ENCODE results near the gene SRR.

The SRR gene

GRCh38 chr17:2363851-2364762 lies 60.4 kb downstream of the SRR start:
- Mint-ChIP-seq H3K9me3 (no peaks in the 10 kb centered on the region), H3K4me1 (ENCODE audit: low read depth) (no peaks in the 10 kb centered on the region), H3K27ac (no peak overlapping the region), H3K4me3 (no peak overlapping the region), H3K27me3 (ENCODE audit: low read depth) (no peaks in the 10 kb centered on the region), H3K36me3 (ENCODE audit: low read depth) (peaks cover 5% of the 10 kb centered on the region)
- no peak for DNase-seq (ENCODE audit: low spot score)

GRCh38 chr17:2364763-2365116 lies 61.0 kb downstream of the SRR start:
- Mint-ChIP-seq H3K4me1 (ENCODE audit: low read depth) (no peaks in the 10 kb centered on the region), H3K36me3 (ENCODE audit: low read depth) (peaks cover 5% of the 10 kb centered on the region)

GRCh38 chr17:2365132-2365531 lies 61.4 kb downstream of the SRR start:
- H3K9me3 Mint-ChIP-seq, result no peaks in the 10 kb centered on the region
- no peaks in the 10 kb centered on the region for H3K4me1 Mint-ChIP-seq (ENCODE audit: low read depth)
- H3K27me3 Mint-ChIP-seq (ENCODE audit: low read depth), result no peaks in the 10 kb centered on the region
- no peak overlapping the region for H3K27ac Mint-ChIP-seq
- no peak for DNase-seq (ENCODE audit: low spot score)
- no peak overlapping the region for H3K4me3 Mint-ChIP-seq
- peaks cover 5% of the 10 kb centered on the region for H3K36me3 Mint-ChIP-seq (ENCODE audit: low read depth)

More at GRCh38 chr17:2364763-2365116, 61.0 kb downstream of the SRR start:
- no peak for DNase-seq (ENCODE audit: low spot score)
- Mint-ChIP-seq H3K4me3 (no peak overlapping the region), H3K27me3 (ENCODE audit: low read depth) (no peaks in the 10 kb centered on the region), H3K9me3 (no peaks in the 10 kb centered on the region), H3K27ac (no peak overlapping the region)

- Mint-ChIP-seq H3K4me1 (ENCODE audit: low read depth) (no peaks in the 10 kb centered on the region), H3K9me3 (no peaks in the 10 kb centered on the region), H3K27me3 (ENCODE audit: low read depth) (no peaks in the 10 kb centered on the region), H3K4me3 (no peak overlapping the region), H3K27ac (no peak overlapping the region), H3K36me3 (ENCODE audit: low read depth) (peaks cover 5% of the 10 kb centered on the region)
- DNase-seq (ENCODE audit: low spot score), result no peak
Observed at GRCh38 chr17:2366747-2367494, 63.2 kb downstream of the SRR start.

- no peak overlapping the region for H3K4me3 Mint-ChIP-seq
- no peaks in the 10 kb centered on the region for H3K27me3 Mint-ChIP-seq (ENCODE audit: low read depth)
- H3K36me3 Mint-ChIP-seq (ENCODE audit: low read depth), result no peaks in the 10 kb centered on the region
- no peaks in the 10 kb centered on the region for H3K9me3 Mint-ChIP-seq
- no peaks in the 10 kb centered on the region for H3K4me1 Mint-ChIP-seq (ENCODE audit: low read depth)
- no peak for DNase-seq (ENCODE audit: low spot score)
- no peak overlapping the region for H3K27ac Mint-ChIP-seq
Observed at GRCh38 chr17:2368359-2368758, 64.6 kb downstream of the SRR start.

- no peaks in the 10 kb centered on the region for H3K27me3 Mint-ChIP-seq (ENCODE audit: low read depth)
- no peaks in the 10 kb centered on the region for H3K36me3 Mint-ChIP-seq (ENCODE audit: low read depth)
- H3K27ac Mint-ChIP-seq, result no peak overlapping the region
- H3K4me3 Mint-ChIP-seq, result no peak overlapping the region
- no peak for DNase-seq (ENCODE audit: low spot score)
- no peaks in the 10 kb centered on the region for H3K4me1 Mint-ChIP-seq (ENCODE audit: low read depth)
- no peaks in the 10 kb centered on the region for H3K9me3 Mint-ChIP-seq
Observed at GRCh38 chr17:2369039-2369438, 65.3 kb downstream of the SRR start.

- Mint-ChIP-seq H3K27me3 (ENCODE audit: low read depth) (no peaks in the 10 kb centered on the region), H3K9me3 (no peaks in the 10 kb centered on the region), H3K27ac (no peak overlapping the region), H3K4me1 (ENCODE audit: low read depth) (no peaks in the 10 kb centered on the region), H3K4me3 (no peak overlapping the region), H3K36me3 (ENCODE audit: low read depth) (no peaks in the 10 kb centered on the region)
- no peak for DNase-seq (ENCODE audit: low spot score)
Observed at GRCh38 chr17:2369551-2370210, 65.9 kb downstream of the SRR start.

- no peak for DNase-seq (ENCODE audit: low spot score)
- H3K36me3 Mint-ChIP-seq (ENCODE audit: low read depth), result no peaks in the 10 kb centered on the region
- no peak overlapping the region for H3K27ac Mint-ChIP-seq
- H3K9me3 Mint-ChIP-seq, result no peaks in the 10 kb centered on the region
- no peaks in the 10 kb centered on the region for H3K27me3 Mint-ChIP-seq (ENCODE audit: low read depth)
- no peaks in the 10 kb centered on the region for H3K4me1 Mint-ChIP-seq (ENCODE audit: low read depth)
- H3K4me3 Mint-ChIP-seq, result no peak overlapping the region
Observed at GRCh38 chr17:2370211-2370589, 66.5 kb downstream of the SRR start.

- DNase-seq (ENCODE audit: low spot score), result no peak
- Mint-ChIP-seq H3K36me3 (ENCODE audit: low read depth) (no peaks in the 10 kb centered on the region), H3K27me3 (ENCODE audit: low read depth) (no peaks in the 10 kb centered on the region), H3K9me3 (no peaks in the 10 kb centered on the region), H3K27ac (no peak overlapping the region), H3K4me3 (no peak overlapping the region), H3K4me1 (ENCODE audit: low read depth) (no peaks in the 10 kb centered on the region)
Observed at GRCh38 chr17:2371183-2372130, 67.7 kb downstream of the SRR start.

GRCh38 chr17:2372180-2372579 lies 68.4 kb downstream of the SRR start:
- H3K27me3 Mint-ChIP-seq (ENCODE audit: low read depth), result no peaks in the 10 kb centered on the region
- peaks cover 3% of the 10 kb centered on the region for H3K36me3 Mint-ChIP-seq (ENCODE audit: low read depth)
- DNase-seq (ENCODE audit: low spot score), result no peak
- H3K9me3 Mint-ChIP-seq, result no peaks in the 10 kb centered on the region
- no peak overlapping the region for H3K4me3 Mint-ChIP-seq
- no peaks in the 10 kb centered on the region for H3K4me1 Mint-ChIP-seq (ENCODE audit: low read depth)
- H3K27ac Mint-ChIP-seq, result no peak overlapping the region

- Mint-ChIP-seq H3K9me3 (no peaks in the 10 kb centered on the region), H3K36me3 (ENCODE audit: low read depth) (peaks cover 3% of the 10 kb centered on the region), H3K4me1 (ENCODE audit: low read depth) (no peaks in the 10 kb centered on the region), H3K27me3 (ENCODE audit: low read depth) (no peaks in the 10 kb centered on the region), H3K4me3 (no peak overlapping the region), H3K27ac (no peak overlapping the region)
- no peak for DNase-seq (ENCODE audit: low spot score)
Observed at GRCh38 chr17:2372681-2373080, 68.9 kb downstream of the SRR start.

- H3K27me3 Mint-ChIP-seq (ENCODE audit: low read depth), result no peaks in the 10 kb centered on the region
Observed at GRCh38 chr17:2373179-2373578, 69.4 kb downstream of the SRR start.

More at GRCh38 chr17:2373179-2373578, 69.4 kb downstream of the SRR start:
- H3K36me3 Mint-ChIP-seq (ENCODE audit: low read depth), result peaks cover 3% of the 10 kb centered on the region
- no peak overlapping the region for H3K27ac Mint-ChIP-seq
- H3K4me3 Mint-ChIP-seq, result no peak overlapping the region
- no peaks in the 10 kb centered on the region for H3K9me3 Mint-ChIP-seq
- DNase-seq (ENCODE audit: low spot score), result no peak
- H3K4me1 Mint-ChIP-seq (ENCODE audit: low read depth), result no peaks in the 10 kb centered on the region
